ENCODE results near the gene SLC6A7. TPM values are rescaled to one million over a fixed set of nuclear protein-coding genes. Genes with fewer than 3 reads are reported as not detected.

Gene SLC6A7
- total RNA-seq, 1 donor from 2014 or later: not detected

GRCh38 chr5:150172556-150172955, 17.3 kb upstream of the SLC6A7 start:
- DNase-seq (ENCODE audit: low read depth): no peak

DNA sequence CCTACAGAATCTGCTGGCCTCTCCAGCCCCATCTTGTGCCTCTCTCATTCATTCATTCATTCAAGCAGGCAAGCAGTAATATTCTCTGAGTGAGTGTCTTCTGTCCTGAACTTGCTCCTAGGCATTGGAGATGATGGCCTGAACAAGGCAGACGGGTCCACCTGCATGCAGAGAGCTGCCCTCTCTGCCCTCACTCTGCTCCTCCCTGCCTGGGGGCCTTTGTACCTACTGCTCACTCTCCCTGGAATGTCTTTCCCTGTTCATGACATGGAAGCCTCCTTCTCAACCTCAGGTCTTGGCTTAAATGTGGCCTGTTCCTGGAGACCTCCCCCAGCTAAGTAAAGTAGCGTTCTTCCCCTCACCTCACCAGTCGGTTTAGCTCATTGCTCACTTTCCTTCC, 16.7 kb upstream of the SLC6A7 start:
- no peak for DNase-seq (ENCODE audit: low read depth)

DNA sequence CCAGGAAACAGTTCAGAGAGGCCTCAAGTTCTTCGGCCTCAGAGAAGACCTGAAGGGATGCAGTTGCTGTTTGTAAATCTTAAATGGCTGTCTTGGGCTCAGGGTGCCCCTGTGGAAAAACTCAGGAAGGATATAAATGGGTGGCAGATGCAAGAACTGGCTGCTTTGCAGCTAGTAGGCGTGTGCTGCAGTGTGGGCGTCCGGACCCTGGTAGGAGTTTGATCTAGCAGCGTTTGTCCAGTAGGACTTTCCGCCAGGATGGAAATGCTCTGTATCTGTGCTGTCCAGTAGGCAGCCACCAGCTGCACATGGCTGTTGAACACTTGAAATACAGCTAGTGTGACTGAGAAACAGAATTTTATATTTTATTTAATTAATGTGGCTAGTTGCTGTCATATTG, 15.6 kb upstream of the SLC6A7 start:
- DNase-seq (ENCODE audit: low read depth): no peak

- DNase-seq (ENCODE audit: low read depth): no peak
Observed at GRCh38 chr5:150175076-150175475, 14.8 kb upstream of the SLC6A7 start.

DNA sequence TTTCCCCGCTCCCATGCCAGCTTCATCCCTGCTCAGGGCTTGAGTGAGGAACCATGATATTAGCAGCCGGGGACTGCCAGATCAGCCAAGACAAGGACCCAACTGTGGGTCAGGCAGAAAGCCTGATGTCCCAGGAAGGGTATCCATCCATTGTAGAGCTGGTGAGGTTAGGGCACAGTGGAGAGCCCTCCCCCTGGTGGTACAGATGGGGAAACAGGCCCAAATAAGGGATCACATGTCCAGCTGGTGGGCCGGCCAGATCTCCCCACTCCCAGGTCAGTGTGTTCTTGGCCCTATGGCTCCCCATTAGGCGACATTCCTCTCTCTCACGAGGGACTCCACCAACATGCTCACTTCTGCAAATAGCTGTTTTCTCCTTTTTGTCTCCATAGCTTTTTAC, 14.3 kb upstream of the SLC6A7 start:
- no peak for DNase-seq (ENCODE audit: low read depth)

DNA sequence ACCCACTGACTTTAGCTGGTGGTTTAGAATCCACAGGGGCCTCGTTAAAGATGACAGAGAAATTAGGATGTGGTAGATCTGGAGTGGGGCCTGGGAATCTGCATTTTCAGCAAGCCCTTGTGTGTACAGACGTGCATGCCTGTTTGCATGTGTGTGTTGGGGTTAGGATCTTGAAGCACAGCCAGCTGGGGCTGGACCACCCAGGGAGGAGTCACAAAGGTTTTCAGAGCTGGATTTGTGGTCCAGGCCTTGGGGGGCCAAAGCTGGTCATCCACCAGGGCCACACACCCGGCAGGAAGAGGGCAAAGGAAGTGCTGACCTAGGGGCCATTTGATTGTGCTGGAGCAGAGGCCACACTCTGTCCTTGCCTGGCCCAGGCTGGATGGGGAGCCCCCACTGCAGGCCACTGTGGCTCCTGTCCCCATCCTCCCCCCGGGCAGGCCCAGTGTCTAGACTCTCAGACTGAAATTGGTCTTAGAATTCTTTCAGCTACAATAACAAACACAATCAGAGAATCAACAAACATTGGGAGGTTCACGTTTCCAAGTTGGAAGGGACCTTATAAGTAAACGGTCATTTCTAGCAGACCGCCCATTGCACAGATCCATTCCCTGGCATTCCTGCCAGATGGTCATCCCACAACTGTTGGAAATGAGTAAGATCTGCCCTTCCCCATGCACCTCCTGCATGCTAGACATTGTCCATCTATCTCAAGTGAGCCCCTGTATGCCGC, 13.0 kb upstream of the SLC6A7 start:
- DNase-seq (ENCODE audit: low read depth): no peak

DNA sequence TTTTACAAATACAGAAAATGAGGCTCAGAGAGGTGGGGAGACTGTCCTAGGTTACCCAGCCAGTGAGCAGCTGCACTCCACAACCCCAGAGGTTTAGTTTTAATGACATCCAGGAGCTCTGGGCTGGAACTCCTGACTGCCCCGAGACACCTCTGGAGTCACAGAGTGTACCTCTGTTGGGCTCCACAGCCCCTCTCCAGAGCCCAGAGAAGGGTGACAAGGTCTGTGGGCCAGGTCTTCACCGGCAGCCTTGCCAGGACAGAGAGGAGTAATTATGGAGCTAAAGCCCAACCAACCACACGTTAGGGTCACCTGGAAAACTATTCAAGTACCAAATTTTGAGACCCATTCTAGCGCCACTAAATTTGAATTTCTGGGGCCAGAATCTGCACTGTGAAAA, 12.1 kb upstream of the SLC6A7 start:
- no peak for DNase-seq (ENCODE audit: low read depth)

DNA sequence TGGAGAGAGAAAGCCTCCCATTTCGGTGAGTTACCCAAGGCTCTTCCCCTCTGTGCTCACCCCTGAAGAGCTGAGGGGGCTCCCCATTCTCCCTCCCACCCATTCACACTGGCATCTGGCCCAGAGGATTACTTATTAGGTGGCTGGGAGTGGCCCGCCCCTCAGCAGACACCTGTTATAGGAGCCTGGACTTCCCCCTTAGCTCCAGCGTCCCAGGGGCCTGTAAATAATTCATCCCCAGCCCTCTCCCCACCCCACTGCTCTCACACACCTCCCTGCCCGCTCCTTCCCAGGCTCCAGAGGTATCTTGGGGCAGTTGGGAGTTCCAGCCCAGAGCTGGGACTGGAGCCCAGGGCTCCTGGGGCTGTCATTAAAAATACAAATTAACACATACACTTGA, 11.6 kb upstream of the SLC6A7 start:
- DNase-seq (ENCODE audit: low read depth): no peak

GRCh38 chr5:150179019-150179620, 10.7 kb upstream of the SLC6A7 start:
- DNase-seq (ENCODE audit: low read depth): peak; percentile 31

DNA sequence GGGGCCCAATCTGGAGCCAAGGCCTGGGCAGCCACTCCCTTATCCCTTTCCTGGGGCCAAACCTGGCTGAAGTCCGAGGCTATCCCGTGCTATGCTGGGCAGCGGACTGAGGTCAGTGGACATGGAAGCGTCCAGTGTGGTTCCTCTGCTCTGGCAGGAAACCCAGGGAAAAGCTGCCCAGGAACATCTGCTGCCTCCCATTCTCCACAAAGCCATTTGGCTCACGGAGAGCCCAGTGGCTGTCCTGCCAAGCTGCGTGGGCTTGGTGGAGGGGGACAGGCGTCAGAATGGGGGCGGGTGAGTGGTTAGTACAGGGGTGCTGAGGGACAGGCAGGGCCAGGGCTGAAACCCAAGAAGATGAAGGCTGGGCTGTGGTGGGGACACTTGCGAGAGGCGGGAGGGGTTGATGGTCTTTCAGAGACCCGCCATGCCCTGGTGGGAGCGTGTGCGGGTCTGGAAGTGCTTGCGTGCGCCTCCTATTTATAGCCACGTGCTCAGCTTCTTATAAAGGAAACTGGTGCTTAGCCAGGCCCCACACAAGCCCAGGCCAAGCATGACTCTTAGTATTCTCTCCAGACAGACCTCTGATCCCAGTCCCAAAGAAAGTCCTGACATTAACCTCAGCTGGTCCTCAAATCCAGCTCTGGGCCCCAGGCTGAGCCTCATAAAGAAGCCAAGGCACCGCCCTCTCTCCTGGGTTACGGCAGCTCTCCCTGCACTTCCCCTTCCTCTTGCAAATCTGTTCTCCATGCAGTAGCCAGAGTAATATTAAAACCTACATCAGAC, 9.4 kb upstream of the SLC6A7 start:
- peak; percentile 95 for DNase-seq (ENCODE audit: low read depth)

- no peak for DNase-seq (ENCODE audit: low read depth)
Observed at GRCh38 chr5:150181027-150181426, 8.8 kb upstream of the SLC6A7 start.

DNA sequence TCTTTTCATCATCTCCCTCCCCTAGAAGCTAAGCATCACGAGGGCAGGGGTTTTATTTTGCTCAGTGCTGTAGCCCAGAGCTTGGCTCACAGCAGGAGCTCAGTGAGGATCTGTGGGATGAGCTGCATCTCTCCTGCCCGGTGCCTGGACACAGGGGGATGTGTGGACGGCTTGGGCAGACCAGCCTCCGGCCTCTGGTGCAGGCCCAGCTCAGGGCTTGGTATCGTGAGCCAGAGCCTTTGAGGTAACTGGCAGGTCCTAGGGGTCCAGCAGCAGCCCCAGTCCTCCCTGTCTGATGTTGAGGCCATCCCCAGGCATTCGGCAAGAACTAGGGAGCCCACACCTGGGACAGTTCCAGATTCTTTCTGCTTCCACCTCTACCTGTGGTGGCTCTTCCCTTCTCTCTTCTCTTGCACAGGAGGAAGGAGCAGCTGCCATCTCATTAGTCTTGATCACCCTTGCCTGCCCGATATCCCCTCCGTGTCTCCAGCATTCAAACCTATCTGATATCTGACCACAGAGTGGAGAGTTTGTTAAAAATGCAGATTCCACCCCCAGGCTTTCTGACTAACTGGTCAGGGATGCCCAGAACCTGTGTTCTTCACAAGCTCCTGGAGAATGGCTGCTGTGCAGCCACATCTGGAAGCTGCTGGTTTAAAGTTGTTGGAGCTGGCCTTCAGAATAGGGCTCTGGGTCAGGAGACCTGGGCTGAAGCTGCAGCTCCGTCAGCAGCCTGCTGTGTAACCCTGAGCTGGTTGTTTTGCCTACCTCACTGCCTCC, 7.9 kb upstream of the SLC6A7 start:
- DNase-seq (ENCODE audit: low read depth): no peak

GRCh38 chr5:150182774-150183173, 7.1 kb upstream of the SLC6A7 start:
- no peak for DNase-seq (ENCODE audit: low read depth)

- DNase-seq (ENCODE audit: low read depth): no peak
Observed at GRCh38 chr5:150183436-150183835, 6.4 kb upstream of the SLC6A7 start.

DNA sequence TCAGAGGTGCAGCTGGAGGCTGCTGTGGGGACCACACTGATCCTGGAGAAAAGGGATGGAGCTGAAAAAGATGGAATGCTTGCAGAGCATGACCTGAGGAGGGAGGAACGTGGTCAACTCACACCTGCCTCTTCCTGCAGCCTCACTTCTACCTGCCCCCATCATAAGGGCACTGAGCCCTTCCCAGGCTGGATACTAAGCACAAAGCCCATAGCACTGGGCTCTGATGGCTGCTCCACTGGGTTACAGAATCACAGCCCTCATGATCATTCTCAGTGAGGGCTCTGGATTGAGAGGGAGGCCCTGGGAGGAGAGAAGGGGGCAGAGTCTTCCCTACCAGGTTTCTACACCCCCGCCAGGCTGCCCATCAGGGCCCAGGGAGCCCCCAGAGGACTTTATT, 5.9 kb upstream of the SLC6A7 start:
- DNase-seq (ENCODE audit: low read depth): no peak

DNA sequence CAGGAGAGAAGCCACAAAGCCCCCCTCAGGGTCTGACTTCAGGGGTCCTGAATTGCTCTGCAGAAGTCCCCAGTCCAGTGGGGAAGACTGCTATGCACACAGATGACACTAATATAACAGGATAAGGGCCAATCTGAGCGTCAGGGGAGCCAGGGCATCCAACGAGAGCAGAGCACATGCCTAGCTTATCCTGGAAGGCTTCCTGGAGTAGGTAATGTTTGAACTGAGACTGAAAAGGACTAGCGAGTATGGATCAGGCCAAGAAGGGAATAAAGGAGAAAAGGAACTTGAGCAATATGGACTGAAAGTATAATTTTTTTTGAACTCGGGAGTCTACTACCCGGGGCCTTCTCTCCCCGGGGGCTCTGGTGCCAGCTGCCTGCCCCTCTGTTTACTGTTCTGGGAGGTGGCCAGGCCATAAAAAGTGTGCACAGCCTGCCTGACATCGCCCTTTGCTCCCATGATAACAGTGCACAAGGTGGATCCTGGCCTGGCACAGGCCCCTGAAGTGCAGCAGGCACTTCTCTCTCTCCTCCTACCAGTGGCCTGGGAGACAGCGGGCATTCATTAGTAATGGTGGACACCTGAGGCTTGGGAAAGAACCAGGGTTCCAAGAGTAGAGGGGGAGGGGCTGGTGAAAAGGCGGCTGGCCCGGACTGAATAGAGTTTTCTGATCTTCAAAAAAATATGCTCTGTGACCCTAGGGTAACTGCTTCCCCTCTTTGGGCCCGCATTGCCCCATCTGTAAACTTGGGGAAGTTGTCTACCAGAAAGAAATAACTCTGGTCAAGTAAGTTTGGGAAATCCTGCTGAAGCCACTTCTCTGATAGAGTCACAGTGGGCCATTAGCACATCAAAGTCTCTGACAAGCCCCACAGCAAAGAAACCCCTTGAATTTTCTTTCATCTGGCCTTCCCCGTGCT, 4.6 kb upstream of the SLC6A7 start:
- DNase-seq (ENCODE audit: low read depth): no peak

- DNase-seq (ENCODE audit: low read depth): no peak
Observed at GRCh38 chr5:150186137-150186536, 3.7 kb upstream of the SLC6A7 start.

DNA sequence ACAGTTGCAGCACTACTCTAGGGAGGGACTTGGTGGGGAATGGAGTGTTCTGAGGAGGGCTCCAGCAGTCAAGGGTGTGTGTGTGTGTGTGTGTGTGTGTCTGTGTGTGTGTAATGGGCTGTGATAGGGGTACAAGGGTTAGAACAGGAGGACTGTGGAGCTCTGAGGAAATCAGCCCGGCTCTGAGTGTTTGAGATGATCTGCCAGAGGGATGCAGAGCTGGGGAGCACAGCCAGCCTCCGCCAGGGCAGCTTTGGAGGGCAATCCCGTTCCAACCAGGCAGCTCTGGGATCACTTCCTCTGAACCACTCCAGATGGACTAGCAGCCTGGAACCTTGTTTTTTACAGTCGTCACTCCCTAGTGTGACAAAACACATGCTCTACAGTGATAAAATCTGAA, 3.0 kb upstream of the SLC6A7 start:
- no peak for DNase-seq (ENCODE audit: low read depth)

GRCh38 chr5:150188146-150188842, 1.6 kb upstream of the SLC6A7 start:
- no peak for DNase-seq (ENCODE audit: low read depth)

- no peak for DNase-seq (ENCODE audit: low read depth)
Observed at GRCh38 chr5:150189326-150189725, 536 bp upstream of the SLC6A7 start.
